SK-N-SH treated with all-trans-retinoic acid at 6 μM for 48 hours (cell line): Measurements from ENCODE around the gene ZBTB7C.

Source experiments
- ATAC-seq: fragments of 200-7000 bp; cut with Tn5 transposase; 3 replicates; pipeline ENCODE4 v1.9.1; 2020; ENCODE audit warnings: mild to moderate bottlenecking, moderate library complexity
- ARNTL ChIP-seq: fragments of 450-650 bp; formaldehyde crosslinking; IDR thresholded peaks from 2 replicates; pipeline ENCODE4 v1.5.0; 2020; ENCODE audit warnings: low read depth, mild to moderate bottlenecking, moderate library complexity, borderline replicate concordance
- BACH2 ChIP-seq: fragments of 250-450 bp; sonication (Bioruptor Pico); IDR thresholded peaks from 2 replicates; pipeline ENCODE4 v1.9.0; 2021; ENCODE audit warnings: mild to moderate bottlenecking, borderline replicate concordance
- CREB5 ChIP-seq: fragments of 250-450 bp; sonication (Bioruptor Pico); IDR thresholded peaks from 2 replicates; pipeline ENCODE4 v1.5.1; 2020; ENCODE audit warnings: low read depth, mild to moderate bottlenecking, moderate library complexity
- CSDC2 ChIP-seq: fragments of 250-450 bp; sonication (Bioruptor Pico); IDR thresholded peaks from 2 replicates; pipeline ENCODE4 v1.5.0; 2020; ENCODE audit warnings: mild to moderate bottlenecking, moderate library complexity
- ESRRG ChIP-seq: fragments of 250-450 bp; sonication (Bioruptor Pico); IDR thresholded peaks from 2 replicates; pipeline ENCODE4 v1.6.1; 2021; ENCODE audit warnings: mild to moderate bottlenecking
- GLIS3 ChIP-seq: fragments of 250-450 bp; sonication (Bioruptor Pico); IDR thresholded peaks from 2 replicates; pipeline ENCODE4 v1.5.0; 2020; ENCODE audit warnings: mild to moderate bottlenecking, moderate library complexity
- OSR1 ChIP-seq: fragments of 250-450 bp; sonication (Bioruptor Pico); IDR thresholded peaks from 2 replicates; pipeline ENCODE4 v1.8.0; 2022; ENCODE audit warnings: moderate library complexity, mild to moderate bottlenecking, inconsistent platforms
- PPARA ChIP-seq: fragments of 250-450 bp; sonication (Bioruptor Pico); IDR thresholded peaks from 2 replicates; pipeline ENCODE4 v1.5.0; 2020; ENCODE audit warnings: mild to moderate bottlenecking, borderline replicate concordance
- RARB ChIP-seq: fragments of 250-450 bp; sonication (Bioruptor Pico); IDR thresholded peaks from 2 replicates; pipeline ENCODE4 v1.8.0; 2021; ENCODE audit warnings: mild to moderate bottlenecking, moderate library complexity
- SNAI2 ChIP-seq: fragments of 250-450 bp; sonication (Bioruptor Pico); IDR thresholded peaks from 2 replicates; pipeline ENCODE4 v1.5.0; 2020; ENCODE audit warnings: mild to moderate bottlenecking, moderate library complexity
- TCF4 ChIP-seq: fragments of 250-450 bp; sonication (Bioruptor Pico); IDR thresholded peaks from 2 replicates; pipeline ENCODE4 v1.8.0; 2021; ENCODE audit warnings: mild to moderate bottlenecking, moderate library complexity, borderline replicate concordance
- TOX ChIP-seq: fragments of 250-450 bp; sonication (Bioruptor Pico); IDR thresholded peaks from 2 replicates; pipeline ENCODE4 v1.8.0; 2021; ENCODE audit warnings: mild to moderate bottlenecking, moderate library complexity, borderline replicate concordance
- TSHZ2 ChIP-seq: fragments of 250-450 bp; sonication (Bioruptor Pico); IDR thresholded peaks from 2 replicates; pipeline ENCODE4 v1.5.0; 2020; ENCODE audit warnings: mild to moderate bottlenecking, moderate library complexity
- ZFP3 ChIP-seq: fragments of 250-450 bp; sonication (Bioruptor Pico); IDR thresholded peaks from 2 replicates; pipeline ENCODE4 v1.5.0; 2020; ENCODE audit warnings: mild to moderate bottlenecking, moderate library complexity
- ZFP30 ChIP-seq: fragments of 450-650 bp; formaldehyde crosslinking; IDR thresholded peaks from 2 replicates; pipeline ENCODE4 v1.5.0; 2022; ENCODE audit warnings: mild to moderate bottlenecking, moderate library complexity
- ZNF565 ChIP-seq: fragments of 450-650 bp; formaldehyde crosslinking; conservative IDR thresholded peaks from 2 replicates; pipeline ENCODE4 v1.5.0; 2020; ENCODE audit warnings: low read depth, mild to moderate bottlenecking, moderate library complexity
- ZNF70 ChIP-seq: fragments of 450-650 bp; formaldehyde crosslinking; IDR thresholded peaks from 2 replicates; pipeline ENCODE4 v1.5.0; 2020; ENCODE audit warnings: mild to moderate bottlenecking, moderate library complexity
- ZNF8 ChIP-seq: fragments of 450-650 bp; formaldehyde crosslinking; IDR thresholded peaks from 2 replicates; pipeline ENCODE4 v1.5.0; 2020; ENCODE audit warnings: mild to moderate bottlenecking, moderate library complexity
- TF ChIP-seq, protein P1 (sequence below): fragments of 250-450 bp; sonication (Bioruptor Pico); IDR thresholded peaks from 2 replicates; pipeline ENCODE4 v1.8.0; 2020; ENCODE audit warnings: mild to moderate bottlenecking, moderate library complexity, borderline replicate concordance

Gene ZBTB7C

DNA sequence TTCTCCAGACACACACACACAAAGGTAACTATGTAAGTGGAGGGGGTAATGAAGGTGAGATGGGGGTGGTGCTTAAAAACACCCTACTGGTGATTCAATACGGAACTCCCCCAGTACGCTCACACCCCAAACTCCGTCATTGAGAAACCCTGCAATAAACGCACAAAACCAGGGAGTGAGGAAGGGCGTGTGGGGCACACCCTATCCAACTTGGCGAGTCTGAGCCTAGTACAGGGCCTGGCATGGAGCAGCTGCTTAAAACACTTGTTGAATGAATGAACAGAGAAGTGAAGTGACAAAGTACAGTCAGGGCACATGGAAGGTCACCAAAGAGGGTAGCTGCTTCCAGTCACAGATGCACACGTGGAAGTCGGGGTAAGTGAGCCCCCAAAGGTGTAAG, 331.9 kb downstream of the ZBTB7C start:
- ATAC-seq, result no peak
- TF ChIP-seq ZFP3 (CRISPR knock-in tag) (no peak), GLIS3 (CRISPR knock-in tag) (no peak), ARNTL (no peak)
- TF ChIP-seq, protein P1, sequence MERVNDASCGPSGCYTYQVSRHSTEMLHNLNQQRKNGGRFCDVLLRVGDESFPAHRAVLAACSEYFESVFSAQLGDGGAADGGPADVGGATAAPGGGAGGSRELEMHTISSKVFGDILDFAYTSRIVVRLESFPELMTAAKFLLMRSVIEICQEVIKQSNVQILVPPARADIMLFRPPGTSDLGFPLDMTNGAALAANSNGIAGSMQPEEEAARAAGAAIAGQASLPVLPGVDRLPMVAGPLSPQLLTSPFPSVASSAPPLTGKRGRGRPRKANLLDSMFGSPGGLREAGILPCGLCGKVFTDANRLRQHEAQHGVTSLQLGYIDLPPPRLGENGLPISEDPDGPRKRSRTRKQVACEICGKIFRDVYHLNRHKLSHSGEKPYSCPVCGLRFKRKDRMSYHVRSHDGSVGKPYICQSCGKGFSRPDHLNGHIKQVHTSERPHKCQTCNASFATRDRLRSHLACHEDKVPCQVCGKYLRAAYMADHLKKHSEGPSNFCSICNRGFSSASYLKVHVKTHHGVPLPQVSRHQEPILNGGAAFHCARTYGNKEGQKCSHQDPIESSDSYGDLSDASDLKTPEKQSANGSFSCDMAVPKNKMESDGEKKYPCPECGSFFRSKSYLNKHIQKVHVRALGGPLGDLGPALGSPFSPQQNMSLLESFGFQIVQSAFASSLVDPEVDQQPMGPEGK, result no peak

- ATAC-seq, result no peak
Observed at GRCh38 chr18:48076461-48076860, 332.7 kb downstream of the ZBTB7C start.

GRCh38 chr18:48075707-48076093, 333.5 kb downstream of the ZBTB7C start:
- ATAC-seq, result no peak
- TF ChIP-seq ZFP30 (CRISPR knock-in tag) (no peak), ZNF8 (no peak), CSDC2 (CRISPR knock-in tag) (no peak)

More at GRCh38 chr18:48076461-48076860, 332.7 kb downstream of the ZBTB7C start:
- TF ChIP-seq ZFP30 (CRISPR knock-in tag) (no peak), TCF4 (CRISPR knock-in tag) (no peak), BACH2 (CRISPR knock-in tag) (no peak), CREB5 (CRISPR knock-in tag) (no peak), TOX (CRISPR knock-in tag) (no peak), CSDC2 (CRISPR knock-in tag) (no peak), SNAI2 (CRISPR knock-in tag) (no peak), ZNF565 (CRISPR knock-in tag) (no peak)

GRCh38 chr18:48074929-48075706, 334.1 kb downstream of the ZBTB7C start:
- no peak for TF ChIP-seq OSR1 (CRISPR knock-in tag)
- no peak for TF ChIP-seq ESRRG (CRISPR knock-in tag)
- TF ChIP-seq PPARA, result no peak
- TF ChIP-seq ZFP30 (CRISPR knock-in tag), result no peak
- TF ChIP-seq, protein P1, result no peak
- TF ChIP-seq ZNF565 (CRISPR knock-in tag), result no peak
- TF ChIP-seq ZFP3 (CRISPR knock-in tag), result no peak
- TF ChIP-seq RARB (CRISPR knock-in tag), result no peak
- TF ChIP-seq CREB5 (CRISPR knock-in tag), result no peak
- TF ChIP-seq ZNF8, result no peak
- TF ChIP-seq BACH2 (CRISPR knock-in tag), result no peak
- TF ChIP-seq TSHZ2 (CRISPR knock-in tag), result no peak
- no peak for TF ChIP-seq ZNF70 (CRISPR knock-in tag)
- no peak for TF ChIP-seq CSDC2 (CRISPR knock-in tag)
- TF ChIP-seq GLIS3 (CRISPR knock-in tag), result no peak
- TF ChIP-seq, all 23 proteins: peak for 0
- no peak for ATAC-seq
